HCT116 (cell line): Measurements from ENCODE around the gene HDLBP. TPM values are rescaled to one million over a fixed set of nuclear protein-coding genes. Genes with fewer than 3 reads are reported as not detected.

Source experiments
- ATAC-seq: fragments of 200-7000 bp; cut with Tn5 transposase; 2 replicates; pipeline ENCODE4 v1.9.1; 2020; ENCODE audit warnings: mild to moderate bottlenecking, moderate library complexity
- BruUV-seq: library from RNA; stranded (reverse); fragments of 400-500 nt; replicated peaks from 2 replicates; lab custom pipeline; 2021; lab: Mats Ljungman, UMichigan
- CTCF ChIA-PET: fragments of 300-600 bp; sonication (Branson Sonifier 250); formaldehyde crosslinking; loops from one replicate; lab custom pipeline; 2021; ENCODE audit warnings: antibody characterized with exemption; lab: Charles Lee
- POLR2A ChIA-PET: fragments of 300-600, 350-600 bp; sonication (Branson Sonifier 250); formaldehyde crosslinking; loops from one replicate; lab custom pipeline; 2021; ENCODE audit warnings: antibody characterized with exemption; lab: Charles Lee
- RAD21 ChIA-PET, 2 experiments: fragments of 300-600 bp; sonication (Branson Sonifier 250); formaldehyde crosslinking; loops; one replicate each; lab custom pipeline; 2023; ENCODE audit warnings: low total read pairs in 2 of 2; ENCODE audit not compliant: uncharacterized antibody in 2 of 2, unreplicated experiment in 2 of 2, low non-redundant PET in 1 of 2; lab: Charles Lee
- DNase-seq: peaks from one replicate; pipeline ENCODE4 v3.0.0-alpha.2; 2010; ENCODE audit warnings: low read depth, low spot score
- H2AFZ ChIP-seq: fragments of 200-600 bp; shearing (Covaris generic), sonication (generic); 2 replicates; pipeline ENCODE4 v1.6.1; 2017; ENCODE audit warnings: low read depth, mixed run types, mixed read lengths, antibody characterized with exemption, low read length; ENCODE audit not compliant: poor library complexity, severe bottlenecking
- H3K27ac ChIP-seq: 2 replicates; pipeline ENCODE4 v1.5.1; 2012; ENCODE audit warnings: low read depth, low read length
- H3K27me3 ChIP-seq: fragments of 200-600 bp; sonication (generic); 2 replicates; pipeline ENCODE4 v1.6.1; 2016; ENCODE audit warnings: mixed run types, low read length, mixed read lengths; ENCODE audit not compliant: insufficient read depth
- H3K36me3 ChIP-seq, 2 experiments: fragments of 200-500 bp in 1 of 2; fragments of 200-600 bp in 1 of 2; sonication (Bioruptor generic) in 1 of 2; sonication (generic) in 1 of 2; 2 replicates each; pipeline versions ENCODE4 v1.5.1 to v1.6.1; 2014 to 2016; ENCODE audit warnings: low read length in 2 of 2, inconsistent platforms in 1 of 2, mixed read lengths in 1 of 2, mixed run types in 1 of 2; ENCODE audit not compliant: insufficient read depth in 2 of 2, control insufficient read depth in 1 of 2
- H3K4me1 ChIP-seq, 2 experiments: fragments of 200-600 bp in 1 of 2; sonication (generic) in 1 of 2; 2 replicates each; pipeline versions ENCODE4 v1.5.1 to v1.6.1; 2012 to 2017; ENCODE audit warnings: low read length in 2 of 2, inconsistent platforms in 1 of 2, mild to moderate bottlenecking in 1 of 2, mixed read lengths in 1 of 2, mixed run types in 1 of 2, moderate library complexity in 1 of 2; ENCODE audit not compliant: insufficient read depth in 2 of 2, control insufficient read depth in 1 of 2
- H3K4me2 ChIP-seq: fragments of 200-600 bp; sonication (generic); 2 replicates; pipeline ENCODE4 v1.6.1; 2017; ENCODE audit warnings: mixed run types, low read length, mixed read lengths
- H3K4me3 ChIP-seq, 2 experiments: fragments of 200-600 bp in 1 of 2; sonication (generic) in 1 of 2; replicated peaks in 1 of 2; 2 replicates each; pipeline ENCODE4 v1.5.1; 2011 to 2016; ENCODE audit warnings: low read length in 2 of 2, control low read depth in 1 of 2, low read depth in 1 of 2, mild to moderate bottlenecking in 1 of 2, mixed read lengths in 1 of 2, mixed run types in 1 of 2
- H3K79me2 ChIP-seq: fragments of 200-600 bp; sonication (generic); 2 replicates; pipeline ENCODE4 v1.6.1; 2017; ENCODE audit warnings: mild to moderate bottlenecking, mixed run types, low read length, moderate library complexity, mixed read lengths; ENCODE audit not compliant: insufficient read depth
- H3K9ac ChIP-seq: fragments of 200-600 bp; sonication (generic); 2 replicates; pipeline ENCODE4 v1.6.1; 2016; ENCODE audit warnings: low read length, mixed read lengths
- H3K9me2 ChIP-seq: fragments of 200-600 bp; sonication (generic), shearing (Covaris generic); 2 replicates; pipeline ENCODE4 v1.6.1; 2017; ENCODE audit warnings: mixed run types, mild to moderate bottlenecking, moderate library complexity; ENCODE audit not compliant: insufficient read depth
- H3K9me3 ChIP-seq, 2 experiments: fragments of 200-500 bp in 1 of 2; fragments of 200-600 bp in 1 of 2; sonication (Bioruptor generic) in 1 of 2; sonication (generic) in 1 of 2; 2 replicates each; pipeline ENCODE4 v1.6.1; 2014 to 2017; ENCODE audit warnings: low read length in 2 of 2, mixed read lengths in 2 of 2, inconsistent platforms in 1 of 2, low read depth in 1 of 2, mild to moderate bottlenecking in 1 of 2, mixed run types in 1 of 2, moderate library complexity in 1 of 2; ENCODE audit not compliant: control insufficient read depth in 1 of 2, insufficient read depth in 1 of 2
- H4K20me1 ChIP-seq: fragments of 200-600 bp; sonication (generic), shearing (Covaris generic); 2 replicates; pipeline ENCODE4 v1.6.1; 2017; ENCODE audit warnings: mixed run types, mild to moderate bottlenecking, moderate library complexity; ENCODE audit not compliant: insufficient read depth
- ELF1 ChIP-seq: IDR thresholded peaks from 2 replicates; pipeline ENCODE4 v1.6.1; 2012; ENCODE audit warnings: low read depth, borderline replicate concordance
- FOSL1 ChIP-seq: IDR thresholded peaks from 2 replicates; pipeline ENCODE4 v1.6.1; 2012; ENCODE audit warnings: low read depth
- RAD21 ChIP-seq: IDR thresholded peaks from 2 replicates; pipeline ENCODE4 v1.6.1; 2012; ENCODE audit warnings: low read depth, mild to moderate bottlenecking
- SP1 ChIP-seq: IDR thresholded peaks from 2 replicates; pipeline ENCODE4 v1.6.1; 2012; ENCODE audit warnings: low read depth
- TCF7L2 ChIP-seq: IDR thresholded peaks from 2 replicates; pipeline ENCODE4 v1.7.0; 2011; ENCODE audit warnings: borderline replicate concordance, inconsistent platforms; ENCODE audit not compliant: insufficient read depth, insufficient read length; ENCODE audit errors: extremely low read depth
- intact Hi-C: fragments of 100-400 bp; cut with micrococcal nuclease; formaldehyde crosslinking; loops from 2 replicates; pipeline ENCODE4 v1.10.0; 2022
- total RNA-seq: library from RNA; stranded (reverse); gene quantifications from one replicate; pipeline ENCODE4 v1.2.1, GENCODE V29; 2021; ENCODE audit not compliant: unreplicated experiment
- TF ChIP-seq, protein P1 (sequence below): IDR thresholded peaks from 2 replicates; pipeline ENCODE4 v1.6.1; 2012
- TF ChIP-seq, protein P2 (sequence below), 3 experiments: fragments of 200-600 bp in 1 of 3; sonication (generic) in 1 of 3; IDR thresholded peaks in 2 of 3; conservative IDR thresholded peaks in 1 of 3; 2 replicates each; pipeline ENCODE4 v1.5.1; 2012 to 2017; ENCODE audit warnings: low read depth in 2 of 3, low read length in 2 of 3, antibody characterized with exemption in 1 of 3, borderline replicate concordance in 1 of 3, control low read depth in 1 of 3, mild to moderate bottlenecking in 1 of 3, mixed read lengths in 1 of 3, mixed run types in 1 of 3, moderate library complexity in 1 of 3; ENCODE audit not compliant: insufficient read depth in 1 of 3
- TF ChIP-seq, protein P3 (sequence below): IDR thresholded peaks from 2 replicates; pipeline ENCODE4 v1.6.1; 2012; ENCODE audit warnings: low read depth

The HDLBP gene
- total RNA-seq, 1 experiment from 2014 or later = 462 TPM

GRCh38 chr2:241182531-241183133, 132.8 kb downstream of the HDLBP start:
- Histone ChIP-seq H3K4me1 (no peaks in the 10 kb centered on the region), H3K36me3 (no peaks in the 10 kb centered on the region), H3K4me2 (no peak overlapping the region), H3K9me3 (no peaks in the 10 kb centered on the region), H3K27ac (no peak overlapping the region), H3K9me2 (no peaks in the 10 kb centered on the region), H4K20me1 (no peaks in the 10 kb centered on the region), H3K27me3 (no peaks in the 10 kb centered on the region), H3K9ac (no peak overlapping the region), H2AFZ (no peak overlapping the region), H3K79me2 (no peaks in the 10 kb centered on the region), H3K4me3 (no peak overlapping the region)
- ChIA-PET RAD21 (no interaction called here), POLR2A (no interaction called here), CTCF (no interaction called here)
- intact Hi-C loops = no loop called here
- TF ChIP-seq, protein P1, sequence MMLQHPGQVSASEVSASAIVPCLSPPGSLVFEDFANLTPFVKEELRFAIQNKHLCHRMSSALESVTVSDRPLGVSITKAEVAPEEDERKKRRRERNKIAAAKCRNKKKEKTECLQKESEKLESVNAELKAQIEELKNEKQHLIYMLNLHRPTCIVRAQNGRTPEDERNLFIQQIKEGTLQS = no peak
- TF ChIP-seq, protein P2, sequence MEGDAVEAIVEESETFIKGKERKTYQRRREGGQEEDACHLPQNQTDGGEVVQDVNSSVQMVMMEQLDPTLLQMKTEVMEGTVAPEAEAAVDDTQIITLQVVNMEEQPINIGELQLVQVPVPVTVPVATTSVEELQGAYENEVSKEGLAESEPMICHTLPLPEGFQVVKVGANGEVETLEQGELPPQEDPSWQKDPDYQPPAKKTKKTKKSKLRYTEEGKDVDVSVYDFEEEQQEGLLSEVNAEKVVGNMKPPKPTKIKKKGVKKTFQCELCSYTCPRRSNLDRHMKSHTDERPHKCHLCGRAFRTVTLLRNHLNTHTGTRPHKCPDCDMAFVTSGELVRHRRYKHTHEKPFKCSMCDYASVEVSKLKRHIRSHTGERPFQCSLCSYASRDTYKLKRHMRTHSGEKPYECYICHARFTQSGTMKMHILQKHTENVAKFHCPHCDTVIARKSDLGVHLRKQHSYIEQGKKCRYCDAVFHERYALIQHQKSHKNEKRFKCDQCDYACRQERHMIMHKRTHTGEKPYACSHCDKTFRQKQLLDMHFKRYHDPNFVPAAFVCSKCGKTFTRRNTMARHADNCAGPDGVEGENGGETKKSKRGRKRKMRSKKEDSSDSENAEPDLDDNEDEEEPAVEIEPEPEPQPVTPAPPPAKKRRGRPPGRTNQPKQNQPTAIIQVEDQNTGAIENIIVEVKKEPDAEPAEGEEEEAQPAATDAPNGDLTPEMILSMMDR (IDR thresholded peaks at IDR 0.05 in 2 of 3, conservative IDR thresholded peaks at IDR 0.05 in 1 of 3; ENCODE audit: borderline replicate concordance in 1 of 3, insufficient read depth in 1 of 3, low read depth in 2 of 3, low read length in 2 of 3) = no peak
- TF ChIP-seq SP1 (no peak), TCF7L2 (no peak), FOSL1 (no peak), RAD21 (no peak), ELF1 (no peak)
- TF ChIP-seq, protein P3, sequence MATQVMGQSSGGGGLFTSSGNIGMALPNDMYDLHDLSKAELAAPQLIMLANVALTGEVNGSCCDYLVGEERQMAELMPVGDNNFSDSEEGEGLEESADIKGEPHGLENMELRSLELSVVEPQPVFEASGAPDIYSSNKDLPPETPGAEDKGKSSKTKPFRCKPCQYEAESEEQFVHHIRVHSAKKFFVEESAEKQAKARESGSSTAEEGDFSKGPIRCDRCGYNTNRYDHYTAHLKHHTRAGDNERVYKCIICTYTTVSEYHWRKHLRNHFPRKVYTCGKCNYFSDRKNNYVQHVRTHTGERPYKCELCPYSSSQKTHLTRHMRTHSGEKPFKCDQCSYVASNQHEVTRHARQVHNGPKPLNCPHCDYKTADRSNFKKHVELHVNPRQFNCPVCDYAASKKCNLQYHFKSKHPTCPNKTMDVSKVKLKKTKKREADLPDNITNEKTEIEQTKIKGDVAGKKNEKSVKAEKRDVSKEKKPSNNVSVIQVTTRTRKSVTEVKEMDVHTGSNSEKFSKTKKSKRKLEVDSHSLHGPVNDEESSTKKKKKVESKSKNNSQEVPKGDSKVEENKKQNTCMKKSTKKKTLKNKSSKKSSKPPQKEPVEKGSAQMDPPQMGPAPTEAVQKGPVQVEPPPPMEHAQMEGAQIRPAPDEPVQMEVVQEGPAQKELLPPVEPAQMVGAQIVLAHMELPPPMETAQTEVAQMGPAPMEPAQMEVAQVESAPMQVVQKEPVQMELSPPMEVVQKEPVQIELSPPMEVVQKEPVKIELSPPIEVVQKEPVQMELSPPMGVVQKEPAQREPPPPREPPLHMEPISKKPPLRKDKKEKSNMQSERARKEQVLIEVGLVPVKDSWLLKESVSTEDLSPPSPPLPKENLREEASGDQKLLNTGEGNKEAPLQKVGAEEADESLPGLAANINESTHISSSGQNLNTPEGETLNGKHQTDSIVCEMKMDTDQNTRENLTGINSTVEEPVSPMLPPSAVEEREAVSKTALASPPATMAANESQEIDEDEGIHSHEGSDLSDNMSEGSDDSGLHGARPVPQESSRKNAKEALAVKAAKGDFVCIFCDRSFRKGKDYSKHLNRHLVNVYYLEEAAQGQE = no peak
- no TSS peak for BruUV-seq
- ATAC-seq = no peak
- no peak for DNase-seq
